ENCODE results near the gene RNF114.

DNA sequence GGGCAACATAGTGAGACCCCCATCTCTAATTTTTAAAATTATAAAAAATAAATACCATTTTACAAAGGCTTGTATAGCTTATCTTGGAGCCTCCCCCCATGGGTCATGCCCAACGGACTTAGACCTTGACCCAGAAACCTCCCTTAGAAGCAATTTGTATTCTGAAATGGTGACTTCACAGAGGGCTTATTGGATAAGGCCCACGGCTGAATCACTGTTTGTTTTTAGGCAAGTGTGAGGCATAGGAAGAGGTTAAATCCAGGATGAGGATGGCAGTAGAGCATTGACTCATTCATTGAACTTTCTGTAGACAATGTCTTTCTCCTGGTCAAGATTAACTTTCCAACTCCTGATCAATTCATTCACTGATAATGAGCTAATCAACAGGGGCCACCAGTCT lies 40.3 kb downstream of the RNF114 start:
- TF ChIP-seq, protein P1, sequence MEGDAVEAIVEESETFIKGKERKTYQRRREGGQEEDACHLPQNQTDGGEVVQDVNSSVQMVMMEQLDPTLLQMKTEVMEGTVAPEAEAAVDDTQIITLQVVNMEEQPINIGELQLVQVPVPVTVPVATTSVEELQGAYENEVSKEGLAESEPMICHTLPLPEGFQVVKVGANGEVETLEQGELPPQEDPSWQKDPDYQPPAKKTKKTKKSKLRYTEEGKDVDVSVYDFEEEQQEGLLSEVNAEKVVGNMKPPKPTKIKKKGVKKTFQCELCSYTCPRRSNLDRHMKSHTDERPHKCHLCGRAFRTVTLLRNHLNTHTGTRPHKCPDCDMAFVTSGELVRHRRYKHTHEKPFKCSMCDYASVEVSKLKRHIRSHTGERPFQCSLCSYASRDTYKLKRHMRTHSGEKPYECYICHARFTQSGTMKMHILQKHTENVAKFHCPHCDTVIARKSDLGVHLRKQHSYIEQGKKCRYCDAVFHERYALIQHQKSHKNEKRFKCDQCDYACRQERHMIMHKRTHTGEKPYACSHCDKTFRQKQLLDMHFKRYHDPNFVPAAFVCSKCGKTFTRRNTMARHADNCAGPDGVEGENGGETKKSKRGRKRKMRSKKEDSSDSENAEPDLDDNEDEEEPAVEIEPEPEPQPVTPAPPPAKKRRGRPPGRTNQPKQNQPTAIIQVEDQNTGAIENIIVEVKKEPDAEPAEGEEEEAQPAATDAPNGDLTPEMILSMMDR (IDR thresholded peaks at IDR 0.05; ENCODE audit: insufficient read depth, low read depth, low read length), result no peak
- TF ChIP-seq EZH2 (IDR thresholded peaks at IDR 0.05; ENCODE audit: insufficient read depth, low read length), result no peak
